Activated CD4-positive, alpha-beta T cell treated with anti-CD3 and anti-CD28 coated beads, Interleukin-2, amount 10 ng/mL, durations not matched to agents 7 days and 5 days (primary cell): ENCODE data around the gene DNMT3A. TPM values are rescaled to one million over a fixed set of nuclear protein-coding genes. Genes with fewer than 3 reads are reported as not detected.

Experiments used
- CTCF ChIA-PET: fragments of 350-600 bp; sonication (Branson Sonifier 250); formaldehyde crosslinking; loops from one replicate; lab custom pipeline; 2021; ENCODE audit warnings: antibody characterized with exemption; lab: Charles Lee
- POLR2A ChIA-PET: fragments of 350-600 bp; sonication (Branson Sonifier 250); formaldehyde crosslinking; loops from one replicate; lab custom pipeline; 2021; ENCODE audit warnings: antibody characterized with exemption; lab: Charles Lee
- DNase-seq: peaks from one replicate; pipeline ENCODE4 v3.0.0-alpha.2; 2020
- H3K27ac Mint-ChIP-seq: one replicate; pipeline ENCODE4 v1.8.0; 2021; ENCODE audit warnings: mild to moderate bottlenecking, moderate library complexity, mixed read lengths
- H3K27me3 Mint-ChIP-seq: one replicate; pipeline ENCODE4 v1.8.0; 2021; ENCODE audit warnings: mixed read lengths
- H3K36me3 Mint-ChIP-seq: one replicate; pipeline ENCODE4 v1.8.0; 2021; ENCODE audit warnings: low read depth, mixed read lengths
- H3K4me1 Mint-ChIP-seq: one replicate; pipeline ENCODE4 v1.8.0; 2021; ENCODE audit warnings: mixed read lengths
- H3K4me3 Mint-ChIP-seq: one replicate; pipeline ENCODE4 v1.8.0; 2021; ENCODE audit warnings: mild to moderate bottlenecking, moderate library complexity, mixed read lengths
- H3K9me3 Mint-ChIP-seq: one replicate; pipeline ENCODE4 v1.8.0; 2021; ENCODE audit warnings: mixed read lengths
- total RNA-seq, 2 experiments: library from RNA; stranded (reverse); gene quantifications; one replicate each; pipeline ENCODE4 v1.2.3, GENCODE V29; 2021

Gene DNMT3A
- total RNA-seq, 2 experiments from 2014 or later = 55.9 to 62.3 TPM

- POLR2A ChIA-PET = no interaction called here
These were observed 112.2 kb downstream of the DNMT3A start for GRCh38 chr2:25229279-25230197.

GRCh38 chr2:25228848-25229278 lies 112.9 kb downstream of the DNMT3A start:
- peaks cover 6% of the 10 kb centered on the region for H3K36me3 Mint-ChIP-seq
- DNase-seq = peak; percentile 30
- peaks cover 15% of the 10 kb centered on the region for H3K4me1 Mint-ChIP-seq
- H3K27me3 Mint-ChIP-seq = no peaks in the 10 kb centered on the region
- no peak overlapping the region for H3K4me3 Mint-ChIP-seq
- POLR2A ChIA-PET = no interaction called here
- CTCF ChIA-PET = interaction anchor here (1.0 to 2.2 kb wide), 4 partner anchors 12 to 62 kb away, joined by 3 to 9 read pairs (median 5); no protein-coding TSS in a partner anchor
- no peaks in the 10 kb centered on the region for H3K9me3 Mint-ChIP-seq
- no peak overlapping the region for H3K27ac Mint-ChIP-seq

More at GRCh38 chr2:25229279-25230197, 112.2 kb downstream of the DNMT3A start:
- peaks cover 13% of the 10 kb centered on the region for H3K36me3 Mint-ChIP-seq
- H3K4me1 Mint-ChIP-seq = peaks cover 15% of the 10 kb centered on the region
- no peaks in the 10 kb centered on the region for H3K27me3 Mint-ChIP-seq
- H3K27ac Mint-ChIP-seq = no peak overlapping the region
- no peaks in the 10 kb centered on the region for H3K9me3 Mint-ChIP-seq
- no peak for DNase-seq
- CTCF ChIA-PET = interaction anchor here (0.9 to 2.2 kb wide), 5 partner anchors 17 to 63 kb away, joined by 3 to 9 read pairs (median 3); no protein-coding TSS in a partner anchor
- no peak overlapping the region for H3K4me3 Mint-ChIP-seq

- Mint-ChIP-seq H3K9me3 (no peaks in the 10 kb centered on the region), H3K4me3 (no peak overlapping the region), H3K27ac (no peak overlapping the region), H3K4me1 (peaks cover 15% of the 10 kb centered on the region), H3K27me3 (no peaks in the 10 kb centered on the region), H3K36me3 (no peaks in the 10 kb centered on the region)
- DNase-seq = no peak
- POLR2A ChIA-PET = no interaction called here
- CTCF ChIA-PET = interaction anchor here (1.2 to 2.2 kb wide), 4 partner anchors 14 to 61 kb away, joined by 3 to 9 read pairs (median 5); no protein-coding TSS in a partner anchor
These were observed 114.1 kb downstream of the DNMT3A start for GRCh38 chr2:25227576-25227975.

- H3K27ac Mint-ChIP-seq = no peak overlapping the region
- POLR2A ChIA-PET = no interaction called here
These were observed 114.9 kb downstream of the DNMT3A start for GRCh38 chr2:25226827-25227226.

GRCh38 chr2:25222477-25223121 lies 119.1 kb downstream of the DNMT3A start:
- ChIA-PET POLR2A (no interaction called here), CTCF (interaction anchor here (0.5 to 0.6 kb wide), 2 partner anchors 298 to 1015 kb away, joined by 3 to 4 read pairs; no protein-coding TSS in a partner anchor)
- Mint-ChIP-seq H3K36me3 (no peaks in the 10 kb centered on the region), H3K27ac (no peak overlapping the region), H3K9me3 (no peaks in the 10 kb centered on the region), H3K4me1 (peaks cover 15% of the 10 kb centered on the region), H3K27me3 (no peaks in the 10 kb centered on the region), H3K4me3 (no peak overlapping the region)
- no peak for DNase-seq

More at GRCh38 chr2:25226827-25227226, 114.9 kb downstream of the DNMT3A start:
- Mint-ChIP-seq H3K36me3 (no peaks in the 10 kb centered on the region), H3K27me3 (no peaks in the 10 kb centered on the region), H3K4me1 (peaks cover 16% of the 10 kb centered on the region), H3K4me3 (no peak overlapping the region), H3K9me3 (no peaks in the 10 kb centered on the region)
- no peak for DNase-seq
- CTCF ChIA-PET = interaction anchor here (1.2 to 2.2 kb wide), 3 partner anchors 15 to 60 kb away, joined by 3 to 7 read pairs (median 3); no protein-coding TSS in a partner anchor

GRCh38 chr2:25221579-25221978 lies 120.1 kb downstream of the DNMT3A start:
- H3K4me1 Mint-ChIP-seq = peaks cover 11% of the 10 kb centered on the region
- H3K27ac Mint-ChIP-seq = no peak overlapping the region
- H3K36me3 Mint-ChIP-seq = no peaks in the 10 kb centered on the region
- POLR2A ChIA-PET = no interaction called here
- H3K4me3 Mint-ChIP-seq = no peak overlapping the region
- H3K27me3 Mint-ChIP-seq = no peaks in the 10 kb centered on the region
- no peaks in the 10 kb centered on the region for H3K9me3 Mint-ChIP-seq
- CTCF ChIA-PET = interaction anchor here (0.6 to 0.8 kb wide), 3 partner anchors 45 to 1014 kb away, joined by 3 to 8 read pairs (median 3); no protein-coding TSS in a partner anchor
- DNase-seq = no peak

GRCh38 chr2:25220313-25220712 lies 121.4 kb downstream of the DNMT3A start:
- no peaks in the 10 kb centered on the region for H3K36me3 Mint-ChIP-seq
- no peaks in the 10 kb centered on the region for H3K27me3 Mint-ChIP-seq
- peaks cover 14% of the 10 kb centered on the region for H3K4me1 Mint-ChIP-seq
- ChIA-PET CTCF (no interaction called here), POLR2A (no interaction called here)
- no peaks in the 10 kb centered on the region for H3K9me3 Mint-ChIP-seq
- peak overlapping the region; percentile 6 for H3K27ac Mint-ChIP-seq
- H3K4me3 Mint-ChIP-seq = no peak overlapping the region
- no peak for DNase-seq

- Mint-ChIP-seq H3K9me3 (no peaks in the 10 kb centered on the region), H3K27ac (no peak overlapping the region)
- CTCF ChIA-PET = no interaction called here
These were observed 122.1 kb downstream of the DNMT3A start for GRCh38 chr2:25219621-25220020.

GRCh38 chr2:25218100-25218499 lies 123.6 kb downstream of the DNMT3A start:
- no peak overlapping the region for H3K4me3 Mint-ChIP-seq
- no peak for DNase-seq
- H3K9me3 Mint-ChIP-seq = no peaks in the 10 kb centered on the region
- peaks cover 15% of the 10 kb centered on the region for H3K4me1 Mint-ChIP-seq
- no peaks in the 10 kb centered on the region for H3K27me3 Mint-ChIP-seq
- ChIA-PET CTCF (interaction anchor here (0.7 kb wide), 2 partner anchors 87 to 263 kb away, joined by 3 read pairs; no protein-coding TSS in a partner anchor), POLR2A (no interaction called here)
- no peaks in the 10 kb centered on the region for H3K36me3 Mint-ChIP-seq
- no peak overlapping the region for H3K27ac Mint-ChIP-seq

More at GRCh38 chr2:25219621-25220020, 122.1 kb downstream of the DNMT3A start:
- no peaks in the 10 kb centered on the region for H3K27me3 Mint-ChIP-seq
- H3K4me3 Mint-ChIP-seq = no peak overlapping the region
- peaks cover 15% of the 10 kb centered on the region for H3K4me1 Mint-ChIP-seq
- DNase-seq = no peak
- POLR2A ChIA-PET = no interaction called here
- no peaks in the 10 kb centered on the region for H3K36me3 Mint-ChIP-seq

GRCh38 chr2:25215948-25216679 lies 125.6 kb downstream of the DNMT3A start:
- H3K36me3 Mint-ChIP-seq = no peaks in the 10 kb centered on the region
- peak overlapping the region; percentile 84 for H3K27ac Mint-ChIP-seq

GRCh38 chr2:25215232-25215631 lies 126.5 kb downstream of the DNMT3A start:
- DNase-seq = no peak
- no peaks in the 10 kb centered on the region for H3K36me3 Mint-ChIP-seq
- POLR2A ChIA-PET = no interaction called here
- H3K27me3 Mint-ChIP-seq = no peaks in the 10 kb centered on the region
- H3K4me3 Mint-ChIP-seq = peak overlapping the region; percentile 58
- CTCF ChIA-PET = interaction anchor here (1.5 to 2.1 kb wide), 2 partner anchors 9 to 10 kb away, joined by 4 to 5 read pairs; no protein-coding TSS in a partner anchor
- peaks cover 23% of the 10 kb centered on the region for H3K4me1 Mint-ChIP-seq
- no peaks in the 10 kb centered on the region for H3K9me3 Mint-ChIP-seq
- H3K27ac Mint-ChIP-seq = peak overlapping the region; percentile 84

More at GRCh38 chr2:25215948-25216679, 125.6 kb downstream of the DNMT3A start:
- Mint-ChIP-seq H3K27me3 (no peaks in the 10 kb centered on the region), H3K4me3 (peak overlapping the region; percentile 67), H3K9me3 (no peaks in the 10 kb centered on the region), H3K4me1 (peaks cover 16% of the 10 kb centered on the region)
- CTCF ChIA-PET = interaction anchor here (1.5 to 2.1 kb wide), 2 partner anchors 9 to 10 kb away, joined by 4 to 5 read pairs; no protein-coding TSS in a partner anchor
- peak; percentile 81 for DNase-seq
- POLR2A ChIA-PET = no interaction called here

- Mint-ChIP-seq H3K27ac (no peak overlapping the region), H3K4me1 (peaks cover 38% of the 10 kb centered on the region), H3K4me3 (no peak overlapping the region), H3K36me3 (no peaks in the 10 kb centered on the region), H3K27me3 (no peaks in the 10 kb centered on the region), H3K9me3 (no peaks in the 10 kb centered on the region)
- no peak for DNase-seq
- ChIA-PET POLR2A (no interaction called here), CTCF (no interaction called here)
These were observed 128.5 kb downstream of the DNMT3A start for GRCh38 chr2:25213229-25213628.
